ENCODE data around the gene DEUP1. TPM values are rescaled to one million over a fixed set of nuclear protein-coding genes. Genes with fewer than 3 reads are reported as not detected.

Gene DEUP1
- total RNA-seq, 1 experiment from 2014 or later, result 0.44 TPM

- TF ChIP-seq AR (CRISPR knock-in tag; IDR thresholded peaks at IDR 0.05) (no peak), IRF2 (CRISPR knock-in tag; IDR thresholded peaks at IDR 0.05; ENCODE audit: borderline replicate concordance, low read depth) (no peak), MAX (CRISPR knock-in tag; IDR thresholded peaks at IDR 0.05) (no peak), MYBL2 (CRISPR knock-in tag; IDR thresholded peaks at IDR 0.05) (no peak), ATF3 (CRISPR knock-in tag; conservative IDR thresholded peaks at IDR 0.05) (no peak), IRF1 (CRISPR knock-in tag; IDR thresholded peaks at IDR 0.05) (no peak), FOXP4 (CRISPR knock-in tag; IDR thresholded peaks at IDR 0.05) (no peak), HMGXB4 (CRISPR knock-in tag; IDR thresholded peaks at IDR 0.05) (no peak), TCF7 (CRISPR knock-in tag; IDR thresholded peaks at IDR 0.05; ENCODE audit: low read depth) (no peak), ZNF532 (CRISPR knock-in tag; IDR thresholded peaks at IDR 0.05; ENCODE audit: borderline replicate concordance) (no peak), ZBTB21 (CRISPR knock-in tag; IDR thresholded peaks at IDR 0.05; ENCODE audit: borderline replicate concordance) (no peak)
Measured at GRCh38 chr11:93348930-93349329, 18.4 kb downstream of the DEUP1 start (continued).

GRCh38 chr11:93350835-93351234 is 20.3 kb downstream of the DEUP1 start:
- Mint-ChIP-seq H3K27me3 (ENCODE audit: low read depth) (no peaks in the 10 kb centered on the region; the same call in 1 of the 2 replicates), H3K36me3 (peaks cover 19% of the 10 kb centered on the region), H3K4me1 (peaks cover 31% of the 10 kb centered on the region), H3K9me3 (peaks cover 33% of the 10 kb centered on the region), H3K4me3 (no peak overlapping the region), H3K27ac (no peak overlapping the region)
- ChIA-PET POLR2A (no interaction called here), CTCF (no interaction called here)
- no peak for TF ChIP-seq SMAD3 (CRISPR knock-in tag; IDR thresholded peaks at IDR 0.05; ENCODE audit: borderline replicate concordance)
- TF ChIP-seq HMGA2 (CRISPR knock-in tag; IDR thresholded peaks at IDR 0.05), result peak; percentile 92; the same call in 1 of the 2 replicates
- no peak for ATAC-seq
- no peak for DNase-seq (ENCODE audit: low spot score)
